ENCODE measurements around the gene UPF1. TPM values are rescaled to one million over a fixed set of nuclear protein-coding genes. Genes with fewer than 3 reads are reported as not detected.

UPF1 gene
- 97.6 and 110 TPM in 2 replicates for total RNA-seq

DNA sequence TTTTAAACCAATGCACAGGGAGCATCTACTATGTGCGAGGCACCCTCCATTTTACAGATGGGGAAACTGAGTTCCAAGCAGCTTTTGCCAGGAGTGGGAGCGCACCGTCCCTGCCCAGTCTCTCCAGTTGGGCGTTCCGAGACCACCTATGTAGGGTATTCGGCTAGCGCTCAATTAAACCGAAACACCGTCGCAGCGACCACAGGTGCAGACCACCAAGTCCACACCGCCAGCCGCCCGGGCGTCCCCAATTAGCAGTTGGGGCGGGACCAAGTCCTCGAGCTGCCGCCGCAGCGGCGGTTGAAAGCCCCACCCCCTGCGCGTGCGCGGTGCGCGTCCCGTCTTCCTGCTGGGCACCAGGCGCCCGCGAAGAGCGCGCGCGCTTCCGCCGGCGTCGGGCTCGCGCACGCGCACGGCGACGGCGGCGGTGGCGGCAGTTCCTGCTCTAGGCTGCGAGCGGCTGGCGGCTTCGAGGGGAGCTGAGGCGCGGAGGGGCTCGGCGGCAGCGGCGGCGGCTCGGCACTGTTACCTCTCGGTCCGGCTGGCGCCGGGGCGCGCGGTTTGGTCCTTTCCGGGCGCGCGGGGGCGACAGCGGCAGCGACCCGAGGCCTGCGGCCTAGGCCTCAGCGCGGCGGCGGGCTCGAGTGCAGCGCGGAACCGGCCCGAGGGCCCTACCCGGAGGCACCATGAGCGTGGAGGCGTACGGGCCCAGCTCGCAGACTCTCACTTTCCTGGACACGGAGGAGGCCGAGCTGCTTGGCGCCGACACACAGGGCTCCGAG lies at the start of gene UPF1:
Gene UPF1, plus strand, starts transcription at position 436 of the 782 bp plus-strand sequence. Its CDS starts 251 bp downstream, at position 687.
- Mint-ChIP-seq H3K4me3 (peak within 1 kb of the TSS; percentile 98), H3K4me1 (peaks cover 34% of the 10 kb centered on the region), H3K9me3 (no peaks in the 10 kb centered on the region), H3K27me3 (peaks cover 9% of the 10 kb centered on the region), H3K36me3 (ENCODE audit: low read depth) (peaks cover 33% of the 10 kb centered on the region), H3K27ac (peak within 1 kb of the TSS; percentile 95)
- peak; percentile 99 for DNase-seq
- intact Hi-C loops (cut with micrococcal nuclease) = loop anchor here (1.0 to 5.0 kb wide), 2 partner anchors 88 to 201 kb away; partner anchors contain the start of genes ARMC6, COPE, DDX49 and SUGP2

DNA sequence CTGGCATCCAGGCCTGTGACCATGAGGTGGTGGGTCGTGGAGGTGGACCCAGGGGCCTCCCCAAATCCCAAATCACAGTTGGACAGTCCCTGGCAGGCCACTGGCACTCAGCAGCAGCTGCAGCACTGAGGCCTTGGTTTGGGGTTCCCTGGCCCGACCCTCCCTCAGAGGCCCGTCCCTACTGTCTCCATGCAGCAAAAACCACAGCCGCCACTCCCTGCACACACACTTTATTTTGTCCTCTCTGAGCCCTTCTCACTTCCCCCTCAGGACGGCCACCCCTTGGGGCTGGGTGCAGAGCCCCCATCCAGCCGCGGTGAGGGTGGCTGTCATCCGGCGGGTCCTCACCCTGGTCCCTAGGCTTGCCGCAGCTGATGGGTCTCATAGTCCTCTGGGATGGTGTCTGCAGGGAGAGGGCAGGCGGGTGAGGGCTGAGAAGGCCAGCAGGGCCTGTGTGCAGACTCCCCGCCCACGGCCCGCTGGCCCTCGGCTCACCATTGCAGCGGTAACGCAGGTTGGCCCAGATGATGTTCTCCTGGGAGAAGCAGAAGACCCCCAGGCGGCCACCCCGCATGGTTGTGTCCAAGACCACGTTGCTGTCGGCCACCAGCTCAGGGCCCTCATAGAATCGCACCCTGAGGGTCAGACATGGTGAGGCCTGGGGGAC lies 49.1 kb upstream of the UPF1 start:
- H3K4me3 Mint-ChIP-seq = no peak overlapping the region
- peaks cover 7% of the 10 kb centered on the region for H3K4me1 Mint-ChIP-seq
- intact Hi-C loops (cut with micrococcal nuclease) = loop anchor here (10.0 kb wide), 1 partner anchor 82 kb away; no protein-coding TSS in a partner anchor
- no peaks in the 10 kb centered on the region for H3K9me3 Mint-ChIP-seq
- peaks cover 2% of the 10 kb centered on the region for H3K36me3 Mint-ChIP-seq (ENCODE audit: low read depth)
- peak overlapping the region; percentile 72 for H3K27ac Mint-ChIP-seq
- peaks cover 28% of the 10 kb centered on the region for H3K27me3 Mint-ChIP-seq
- DNase-seq = no peak

DNA sequence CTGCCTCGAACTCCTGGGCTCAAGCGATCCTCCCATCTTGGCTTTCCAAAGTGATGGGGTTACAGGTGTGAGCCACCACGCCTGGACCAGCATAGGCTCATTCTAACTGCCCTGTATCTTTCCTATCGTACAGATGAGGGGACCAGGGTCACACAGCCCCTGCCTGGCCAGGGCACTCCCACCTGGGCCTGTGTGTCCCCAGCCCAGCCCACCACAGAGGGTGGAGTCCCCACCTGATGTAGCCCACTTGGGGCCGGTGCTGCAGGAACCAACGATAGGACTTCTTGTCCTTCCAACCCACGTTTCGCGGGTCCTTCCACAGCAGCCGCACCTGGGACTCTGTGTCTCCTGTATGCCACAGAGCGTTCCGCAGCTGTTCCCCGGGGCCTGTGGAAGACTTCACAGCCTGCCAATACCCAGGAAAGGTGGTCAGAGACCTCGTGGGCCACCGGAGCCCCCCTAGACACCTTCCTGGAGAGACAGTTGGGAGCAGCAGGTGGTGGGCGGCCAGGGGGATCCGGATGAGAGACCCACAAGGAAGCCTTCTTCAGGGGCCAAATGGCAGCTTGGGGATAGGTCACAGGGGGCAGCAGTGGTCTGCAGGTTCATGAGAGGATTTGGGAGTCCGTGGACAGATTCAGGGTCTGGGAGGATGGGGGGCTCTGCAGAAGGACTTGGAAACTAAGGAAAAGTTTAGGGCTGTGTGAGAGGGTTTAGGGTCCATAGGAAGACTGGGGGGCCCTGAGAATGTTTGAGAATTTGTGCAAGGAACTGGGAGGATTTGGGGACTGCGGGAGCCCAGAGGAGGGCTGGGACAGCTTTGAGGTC lies 47.6 kb upstream of the UPF1 start:
- Mint-ChIP-seq H3K27ac (no peak overlapping the region), H3K27me3 (peaks cover 38% of the 10 kb centered on the region), H3K9me3 (no peaks in the 10 kb centered on the region), H3K4me1 (peaks cover 7% of the 10 kb centered on the region), H3K36me3 (ENCODE audit: low read depth) (peaks cover 2% of the 10 kb centered on the region), H3K4me3 (peak overlapping the region; percentile 8)
- no peak for DNase-seq
- intact Hi-C loops (cut with micrococcal nuclease) = loop anchor here (10.0 kb wide), 1 partner anchor 81 kb away; no protein-coding TSS in a partner anchor

DNA sequence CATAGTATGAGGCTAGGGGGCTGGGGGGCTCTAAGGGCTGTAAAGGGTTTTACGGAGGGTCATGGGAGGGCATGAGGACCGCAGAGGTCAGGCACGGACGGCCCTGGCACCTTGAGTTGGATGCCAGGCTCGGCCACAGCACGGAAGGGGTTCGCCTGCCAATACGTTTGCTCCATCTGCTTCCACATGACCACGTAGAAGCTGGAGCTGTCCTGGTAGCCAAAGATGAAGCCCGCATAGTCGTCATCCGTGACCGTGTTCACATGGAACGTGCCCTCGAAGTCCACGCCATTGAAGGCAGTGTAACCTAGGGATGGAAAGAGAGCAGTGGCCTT lies 47.0 kb upstream of the UPF1 start:
- Mint-ChIP-seq H3K9me3 (no peaks in the 10 kb centered on the region), H3K27ac (no peak overlapping the region), H3K36me3 (ENCODE audit: low read depth) (peaks cover 4% of the 10 kb centered on the region), H3K27me3 (peaks cover 42% of the 10 kb centered on the region), H3K4me1 (peaks cover 9% of the 10 kb centered on the region), H3K4me3 (no peak overlapping the region)
- DNase-seq = no peak
- intact Hi-C loops (cut with micrococcal nuclease) = loop anchor here (10.0 kb wide), 1 partner anchor 80 kb away; no protein-coding TSS in a partner anchor

DNA sequence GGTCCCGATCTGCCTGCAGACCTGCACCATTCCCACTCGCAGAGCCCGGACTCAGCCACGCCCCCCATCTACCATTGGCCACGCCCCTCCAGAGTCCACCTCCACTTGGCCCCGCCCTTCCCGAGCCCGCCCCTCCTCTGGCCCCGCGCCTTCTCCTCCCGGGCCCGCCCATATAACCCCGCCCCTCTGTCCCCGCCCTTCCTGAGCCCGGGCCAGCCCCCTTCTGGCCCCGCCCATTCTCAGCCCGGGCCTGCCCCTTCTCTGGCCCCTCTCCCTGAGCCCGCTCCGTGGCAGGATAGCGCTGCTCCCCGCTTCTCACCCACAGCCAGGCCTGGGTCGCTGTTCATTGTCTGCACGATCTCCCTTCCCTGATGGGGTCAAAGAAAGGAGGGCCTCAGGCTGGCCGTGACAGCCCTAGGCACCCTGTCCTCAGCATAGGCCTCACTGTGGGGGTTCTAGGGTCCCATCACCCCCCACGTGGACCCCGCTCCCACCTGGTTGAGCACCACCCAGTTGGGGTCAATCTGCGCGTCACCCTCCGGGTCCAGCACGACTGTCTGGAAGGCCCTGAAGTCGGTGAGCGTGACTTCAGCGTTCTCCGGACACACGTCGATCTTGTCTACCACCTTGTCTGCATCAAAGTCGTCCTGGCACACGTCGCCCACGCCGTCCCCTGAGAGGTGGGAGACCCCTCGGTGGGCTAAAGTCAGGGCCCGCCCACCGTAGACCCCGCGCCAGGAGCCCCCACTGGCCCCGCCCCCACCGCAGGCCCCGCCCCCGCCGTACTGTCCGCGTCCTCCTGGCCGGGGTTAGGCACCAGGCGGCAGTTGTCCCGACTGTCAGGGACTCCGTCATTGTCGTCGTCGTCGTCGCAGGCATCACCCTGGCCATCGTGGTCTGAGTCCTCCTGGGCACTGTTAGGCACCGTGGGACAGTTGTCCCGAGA lies 46.3 kb upstream of the UPF1 start:
- Mint-ChIP-seq H3K4me3 (peak overlapping the region; percentile 39), H3K27ac (no peak overlapping the region), H3K4me1 (peaks cover 12% of the 10 kb centered on the region), H3K27me3 (peaks cover 48% of the 10 kb centered on the region), H3K36me3 (ENCODE audit: low read depth) (peaks cover 4% of the 10 kb centered on the region), H3K9me3 (no peaks in the 10 kb centered on the region)
- DNase-seq = peak; percentile 86
- intact Hi-C loops (cut with micrococcal nuclease) = loop anchor here (10.0 kb wide), 1 partner anchor 79 kb away; no protein-coding TSS in a partner anchor

DNA sequence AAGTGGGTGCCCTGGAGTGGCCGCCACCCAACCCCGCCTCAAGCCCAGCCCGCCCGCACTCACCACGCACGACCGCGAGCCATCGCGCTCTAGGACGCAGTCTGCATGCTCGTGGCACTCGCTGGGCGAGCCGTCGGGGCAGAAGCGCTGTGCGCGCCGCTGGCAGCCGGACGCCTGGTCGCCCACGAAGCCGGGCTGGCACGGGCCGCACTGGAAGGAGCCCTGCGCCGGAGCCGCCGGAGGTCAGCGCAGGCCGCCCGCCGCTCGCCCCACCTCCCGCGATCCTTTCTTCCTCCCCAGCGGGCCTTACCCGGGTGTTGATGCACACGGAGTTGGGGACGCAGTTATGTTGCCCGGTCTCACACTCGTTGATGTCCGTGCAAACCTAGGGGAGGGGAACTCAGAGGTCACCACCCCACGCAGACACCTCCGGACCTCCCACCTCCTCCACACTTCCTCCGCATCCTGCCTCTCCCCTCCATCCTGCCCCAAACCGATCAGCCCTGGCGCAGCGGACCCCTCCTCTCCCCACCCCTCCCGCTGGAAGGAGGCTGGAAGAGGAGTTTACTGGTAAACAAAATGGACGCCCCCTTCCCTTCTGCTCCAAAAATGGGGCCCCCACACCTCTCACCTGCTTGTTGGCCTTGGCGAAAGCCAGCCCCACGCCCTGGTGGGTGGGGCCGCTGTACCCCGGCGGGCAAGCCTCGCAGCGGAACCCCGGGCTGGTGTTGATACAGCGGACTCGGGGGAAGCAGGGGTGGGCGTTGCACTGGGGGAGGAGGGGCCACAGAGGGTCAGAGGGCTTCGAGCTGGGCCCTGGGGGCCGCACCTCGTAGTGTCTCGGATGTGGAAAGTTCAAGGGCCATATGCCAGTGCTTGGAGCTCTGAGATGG lies 43.0 kb upstream of the UPF1 start:
- peak overlapping the region; percentile 55 for H3K27ac Mint-ChIP-seq
- peaks cover 74% of the 10 kb centered on the region for H3K27me3 Mint-ChIP-seq
- intact Hi-C loops (cut with micrococcal nuclease) = loop anchor here (10.0 kb wide), 1 partner anchor 76 kb away; no protein-coding TSS in a partner anchor
- DNase-seq = no peak
- H3K9me3 Mint-ChIP-seq = no peaks in the 10 kb centered on the region
- H3K4me3 Mint-ChIP-seq = peak overlapping the region; percentile 61
- peaks cover 12% of the 10 kb centered on the region for H3K4me1 Mint-ChIP-seq
- peaks cover 4% of the 10 kb centered on the region for H3K36me3 Mint-ChIP-seq (ENCODE audit: low read depth)

DNA sequence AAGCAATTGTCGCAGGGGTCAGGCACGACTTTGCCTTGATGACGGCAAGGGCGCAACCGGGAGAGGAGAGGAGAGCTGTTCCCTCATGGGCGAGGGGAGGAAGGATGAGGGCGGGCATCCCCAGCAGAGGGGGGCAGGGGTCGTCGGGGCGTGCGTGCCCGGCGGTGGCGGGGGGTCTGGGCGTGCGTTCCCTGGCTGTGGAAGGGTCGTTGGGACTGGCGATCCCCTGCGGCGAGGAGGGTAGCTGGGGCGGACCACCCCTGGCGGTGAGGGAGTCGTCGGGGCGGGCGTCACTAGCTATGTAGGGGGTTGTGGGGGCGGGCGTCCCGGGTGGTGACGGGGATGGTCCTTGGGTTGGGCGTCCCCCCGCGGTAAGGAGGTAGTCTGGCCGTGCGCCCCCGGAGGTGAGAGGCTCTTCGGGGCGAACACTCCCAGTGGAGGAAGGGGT lies 42.3 kb upstream of the UPF1 start:
- Mint-ChIP-seq H3K27ac (peak overlapping the region; percentile 55), H3K9me3 (no peaks in the 10 kb centered on the region), H3K36me3 (ENCODE audit: low read depth) (peaks cover 4% of the 10 kb centered on the region), H3K4me3 (peak overlapping the region; percentile 61), H3K27me3 (peaks cover 72% of the 10 kb centered on the region), H3K4me1 (peaks cover 12% of the 10 kb centered on the region)
- intact Hi-C loops (cut with micrococcal nuclease) = loop anchor here (10.0 kb wide), 1 partner anchor 75 kb away; no protein-coding TSS in a partner anchor
- DNase-seq = no peak

DNA sequence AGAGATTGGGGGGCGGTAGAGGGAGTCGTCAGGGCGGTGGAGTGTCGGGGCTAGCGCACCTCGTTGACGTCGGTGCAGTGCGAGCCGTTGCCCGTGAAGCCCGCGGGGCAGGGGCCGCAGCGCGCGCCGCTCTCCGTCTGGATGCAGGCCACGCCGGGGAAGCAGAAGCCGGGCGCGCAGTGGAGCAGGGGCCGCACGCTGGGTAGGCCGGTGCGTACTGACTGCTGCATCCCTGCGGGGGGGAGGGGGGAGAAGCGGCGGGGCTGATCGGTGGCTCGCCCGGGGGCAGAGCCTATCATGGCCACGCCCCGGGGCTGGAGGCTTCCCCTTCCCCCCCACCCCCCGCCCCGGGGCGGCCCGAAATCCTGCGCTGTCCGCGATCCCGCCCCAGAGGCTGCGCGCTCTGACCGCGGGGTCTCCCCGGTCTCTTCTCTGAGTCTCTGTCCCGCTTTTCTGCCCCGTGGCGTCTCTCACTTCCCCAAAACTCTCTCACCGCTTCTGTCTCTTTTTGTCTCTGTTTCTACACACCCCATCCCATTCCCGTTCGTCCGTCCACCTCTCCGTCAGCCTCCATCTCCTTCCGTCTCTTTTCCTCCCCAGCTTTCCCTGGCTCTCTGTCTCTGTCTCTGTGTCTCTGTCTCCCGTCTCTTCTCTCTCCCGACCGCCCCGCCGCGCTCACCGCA lies 41.7 kb upstream of the UPF1 start:
- peak; percentile 68 for DNase-seq
- H3K27me3 Mint-ChIP-seq = peaks cover 76% of the 10 kb centered on the region
- H3K36me3 Mint-ChIP-seq (ENCODE audit: low read depth) = peaks cover 4% of the 10 kb centered on the region
- no peaks in the 10 kb centered on the region for H3K9me3 Mint-ChIP-seq
- peak overlapping the region; percentile 73 for H3K27ac Mint-ChIP-seq
- intact Hi-C loops (cut with micrococcal nuclease) = loop anchor here (5.0 to 10.0 kb wide), 3 partner anchors 55 to 178 kb away; partner anchors contain the start of gene TMEM59L
- H3K4me1 Mint-ChIP-seq = peaks cover 12% of the 10 kb centered on the region
- peak overlapping the region; percentile 61 for H3K4me3 Mint-ChIP-seq

DNA sequence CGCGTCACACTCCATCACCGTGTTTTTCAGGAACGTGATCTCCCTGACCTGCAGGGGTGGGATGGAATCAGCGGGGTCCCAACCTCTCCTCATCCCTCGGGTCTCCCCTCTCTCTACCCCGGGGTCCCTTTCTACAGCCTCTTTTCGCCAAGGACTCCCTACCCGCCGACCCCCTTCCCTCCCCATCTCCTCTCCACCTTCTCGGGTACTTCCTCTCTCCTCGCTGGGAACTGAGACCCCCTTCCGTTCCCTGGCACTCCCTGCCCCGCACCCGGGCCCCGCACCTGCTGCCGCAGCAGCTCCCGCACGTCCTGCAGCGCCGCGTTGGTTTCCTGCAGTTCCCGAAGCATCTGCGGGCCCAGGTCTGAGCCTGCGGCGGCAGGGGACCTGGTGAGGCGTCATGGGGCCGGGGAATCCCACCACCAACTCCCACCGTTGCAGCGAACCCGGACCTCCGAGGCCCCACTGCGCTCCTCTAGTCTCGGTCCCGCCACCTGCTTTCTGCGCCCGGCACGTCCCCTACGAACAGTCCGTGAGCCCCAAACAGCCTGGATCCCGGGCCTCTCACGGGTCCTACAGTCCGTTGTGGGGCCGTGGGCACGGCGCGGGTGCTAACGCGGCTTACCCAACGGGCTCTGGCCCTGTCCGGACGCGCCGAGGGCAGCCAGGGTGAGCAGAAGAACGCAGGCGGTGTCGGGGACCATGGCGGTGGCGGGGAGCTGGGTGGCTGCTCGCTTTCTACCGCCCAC lies 41.0 kb upstream of the UPF1 start, which contains the start of gene COMP:
Gene COMP, minus strand, starts transcription at position 740 of the 749 bp plus-strand sequence. Its CDS starts 36 bp downstream, at position 704.
- Mint-ChIP-seq H3K4me1 (peaks cover 8% of the 10 kb centered on the region), H3K27ac (peak within 1 kb of the TSS; percentile 73), H3K36me3 (ENCODE audit: low read depth) (peaks cover 4% of the 10 kb centered on the region), H3K9me3 (no peaks in the 10 kb centered on the region), H3K27me3 (peaks cover 75% of the 10 kb centered on the region), H3K4me3 (peak within 1 kb of the TSS; percentile 61)
- no peak for DNase-seq
- intact Hi-C loops (cut with micrococcal nuclease) = loop anchor here (5.0 to 10.0 kb wide), 2 partner anchors 54 to 178 kb away; partner anchors contain the start of gene TMEM59L

DNA sequence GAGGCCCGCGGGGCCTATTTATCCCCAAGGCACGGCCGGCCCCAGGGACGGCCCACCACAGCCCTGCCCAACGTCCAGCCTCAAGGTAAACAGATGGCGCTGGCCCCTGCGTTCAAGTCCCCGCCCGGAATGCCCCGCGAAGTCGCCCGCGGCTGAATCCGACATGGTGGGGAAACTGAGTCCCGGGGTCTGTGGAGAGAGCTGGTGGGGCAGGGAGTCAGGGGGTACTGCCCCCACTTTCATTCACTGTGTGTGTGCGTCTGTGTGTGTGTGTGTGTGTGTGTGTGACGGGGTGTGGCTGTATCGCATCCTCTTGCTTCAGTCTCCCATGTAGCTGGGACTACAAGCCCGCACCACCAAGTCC lies 40.5 kb upstream of the UPF1 start:
- H3K9me3 Mint-ChIP-seq = no peaks in the 10 kb centered on the region
- peaks cover 72% of the 10 kb centered on the region for H3K27me3 Mint-ChIP-seq
- H3K4me3 Mint-ChIP-seq = no peak overlapping the region
- no peak for DNase-seq
- H3K27ac Mint-ChIP-seq = no peak overlapping the region
- intact Hi-C loops (cut with micrococcal nuclease) = loop anchor here (5.0 to 10.0 kb wide), 2 partner anchors 54 to 179 kb away; partner anchors contain the start of gene TMEM59L
- peaks cover 4% of the 10 kb centered on the region for H3K36me3 Mint-ChIP-seq (ENCODE audit: low read depth)
- peaks cover 8% of the 10 kb centered on the region for H3K4me1 Mint-ChIP-seq

DNA sequence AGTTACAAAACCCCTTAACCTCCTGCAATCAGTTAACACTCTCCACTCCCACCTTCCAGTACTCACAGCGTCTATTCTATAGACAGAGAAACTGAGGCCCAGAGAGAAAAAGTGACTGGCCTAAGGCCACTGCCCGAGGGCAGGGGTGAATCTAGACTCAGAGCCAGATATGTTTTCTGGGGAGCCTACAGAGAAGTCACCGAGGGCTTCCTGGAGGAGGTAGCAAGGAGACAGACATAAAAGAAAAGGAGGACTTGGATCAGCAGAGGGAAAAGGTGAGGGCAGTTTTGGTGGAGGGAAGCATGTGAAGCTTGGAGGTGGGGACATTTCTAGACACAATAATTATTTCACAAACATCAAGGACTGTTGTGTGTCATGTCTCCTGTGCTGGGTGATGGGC lies 39.1 kb upstream of the UPF1 start:
- H3K27ac Mint-ChIP-seq = no peak overlapping the region
- H3K36me3 Mint-ChIP-seq (ENCODE audit: low read depth) = peaks cover 2% of the 10 kb centered on the region
- H3K4me1 Mint-ChIP-seq = peaks cover 5% of the 10 kb centered on the region
- H3K27me3 Mint-ChIP-seq = peaks cover 66% of the 10 kb centered on the region
- no peak for DNase-seq
- H3K9me3 Mint-ChIP-seq = no peaks in the 10 kb centered on the region
- intact Hi-C loops (cut with micrococcal nuclease) = loop anchor here (5.0 to 10.0 kb wide), 2 partner anchors 52 to 180 kb away; partner anchors contain the start of gene TMEM59L
- H3K4me3 Mint-ChIP-seq = no peak overlapping the region

All from activated CD4-positive, alpha-beta T cell treated with anti-CD3 and anti-CD28 coated beads, Interleukin-2, amount 10 ng/mL, durations not matched to agents 24 days and 14 days (primary cell).